OCI-LY1 (cell line): Measurements from ENCODE around the gene HSPA5.
A peak's percentile ranks its signal among the peaks of the same experiment; 100 is the strongest.

Experiments
- H2AFZ ChIP-seq: fragments of 200-600 bp; sonication (generic), shearing (Covaris generic); 2 replicates; pipeline ENCODE4 v1.6.0; 2014; ENCODE audit warnings: antibody characterized with exemption, mild to moderate bottlenecking, low read length
- H3F3A ChIP-seq: fragments of 200-600 bp; sonication (generic), shearing (Covaris generic); 2 replicates; pipeline ENCODE4 v1.6.0; 2014; ENCODE audit warnings: mild to moderate bottlenecking, antibody characterized with exemption, low read length, moderate library complexity; ENCODE audit not compliant: insufficient read depth
- H3K27ac ChIP-seq: fragments of 200-600 bp; sonication (generic); 2 replicates; pipeline ENCODE4 v1.5.1; 2014; ENCODE audit warnings: low read length, mixed run types, mild to moderate bottlenecking, low read depth; ENCODE audit not compliant: poor library complexity, severe bottlenecking
- H3K27me3 ChIP-seq: fragments of 200-600 bp; sonication (generic); 2 replicates; pipeline ENCODE4 v1.6.0; 2014; ENCODE audit warnings: antibody characterized with exemption, mild to moderate bottlenecking, low read length, moderate library complexity; ENCODE audit not compliant: insufficient read depth
- H3K36me3 ChIP-seq: fragments of 200-600 bp; sonication (generic); 2 replicates; pipeline ENCODE4 v1.6.1; 2014; ENCODE audit warnings: mild to moderate bottlenecking, antibody characterized with exemption, low read length, moderate library complexity, mixed read lengths; ENCODE audit not compliant: insufficient read depth
- H3K4me1 ChIP-seq: fragments of 200-600 bp; sonication (generic); 2 replicates; pipeline ENCODE4 v1.5.1; 2014; ENCODE audit warnings: mild to moderate bottlenecking, low read length, moderate library complexity; ENCODE audit not compliant: insufficient read depth, severe bottlenecking
- H3K4me2 ChIP-seq: fragments of 200-600 bp; sonication (generic), shearing (Covaris generic); 2 replicates; pipeline ENCODE4 v1.6.1; 2014; ENCODE audit warnings: low read length
- H3K4me3 ChIP-seq: fragments of 200-600 bp; sonication (generic); 2 replicates; pipeline ENCODE4 v1.5.1; 2014; ENCODE audit warnings: low read length, low read depth, mild to moderate bottlenecking, mixed read lengths; ENCODE audit not compliant: poor library complexity, severe bottlenecking
- H3K79me2 ChIP-seq: fragments of 200-600 bp; shearing (Covaris generic); 2 replicates; pipeline ENCODE4 v1.6.1; 2016; ENCODE audit warnings: mixed run types, low read length, mixed read lengths; ENCODE audit not compliant: insufficient read depth
- H3K9ac ChIP-seq: fragments of 200-600 bp; sonication (generic), shearing (Covaris generic); 2 replicates; pipeline ENCODE4 v1.6.1; 2014; ENCODE audit warnings: mild to moderate bottlenecking, low read length, mixed read lengths
- H3K9me2 ChIP-seq: fragments of 200-600 bp; sonication (generic), shearing (Covaris generic); 2 replicates; pipeline ENCODE4 v1.6.1; 2014; ENCODE audit warnings: low read depth, mild to moderate bottlenecking, low read length, mixed read lengths
- H3K9me3 ChIP-seq: fragments of 200-600 bp; shearing (Covaris generic); 2 replicates; pipeline ENCODE4 v1.6.1; 2014; ENCODE audit warnings: low read length, mixed read lengths
- H4K20me1 ChIP-seq: fragments of 200-600 bp; sonication (generic), shearing (Covaris generic); 2 replicates; pipeline ENCODE4 v1.6.0; 2016; ENCODE audit warnings: mild to moderate bottlenecking, low read length; ENCODE audit not compliant: insufficient read depth
- CTCF ChIP-seq: fragments of 200-600 bp; sonication (generic), shearing (Covaris generic); IDR thresholded peaks from 2 replicates; pipeline ENCODE4 v1.5.1; 2017; ENCODE audit warnings: mild to moderate bottlenecking, antibody characterized with exemption, low read length, moderate library complexity, mixed read lengths
- EZH2 ChIP-seq: fragments of 200-600 bp; sonication (generic), shearing (Covaris generic); IDR thresholded peaks from 2 replicates; pipeline ENCODE4 v1.8.0; 2017; ENCODE audit warnings: borderline replicate concordance, mixed run types, mild to moderate bottlenecking, antibody characterized with exemption, low read length, moderate library complexity, mixed read lengths

HSPA5 gene

GRCh38 chr9:125190361-125190801 is 50.8 kb downstream of the HSPA5 start:
- Histone ChIP-seq H2AFZ (peak overlapping the region; percentile 77), H3K9ac (peak overlapping the region; percentile 91), H3K4me1 (peaks cover 37% of the 10 kb centered on the region), H3K4me2 (peak overlapping the region; percentile 82), H3K9me3 (no peaks in the 10 kb centered on the region), H3F3A (no peaks in the 10 kb centered on the region), H3K27ac (peak overlapping the region; percentile 67), H3K27me3 (no peaks in the 10 kb centered on the region), H3K79me2 (peaks cover 44% of the 10 kb centered on the region), H3K4me3 (peak overlapping the region; percentile 89), H4K20me1 (no peaks in the 10 kb centered on the region), H3K9me2 (no peaks in the 10 kb centered on the region), H3K36me3 (peaks cover 3% of the 10 kb centered on the region; the same call in 1 of the 2 replicates)
- TF ChIP-seq CTCF (no peak), EZH2 (no peak)

GRCh38 chr9:125189361-125190289 is 51.5 kb downstream of the HSPA5 start, which contains the start of gene PPP6C:
Gene PPP6C, minus strand, starts transcription at chr9:125189803. Its CDS starts 85 bp downstream, at chr9:125189718.
- Histone ChIP-seq H3K79me2 (peaks cover 52% of the 10 kb centered on the region), H3K9me3 (no peaks in the 10 kb centered on the region)
- TF ChIP-seq CTCF = peak; percentile 68
- TF ChIP-seq EZH2 = no peak

GRCh38 chr9:125189011-125189360 is 52.2 kb downstream of the HSPA5 start:
- Histone ChIP-seq H3K9me2 (no peaks in the 10 kb centered on the region), H3K9me3 (no peaks in the 10 kb centered on the region), H3K4me1 (peaks cover 26% of the 10 kb centered on the region), H3K27me3 (no peaks in the 10 kb centered on the region), H4K20me1 (no peaks in the 10 kb centered on the region), H3F3A (no peaks in the 10 kb centered on the region), H3K4me3 (peak overlapping the region; percentile 89), H3K4me2 (peak overlapping the region; percentile 100), H3K27ac (peak overlapping the region; percentile 67), H2AFZ (no peak overlapping the region), H3K9ac (peak overlapping the region; percentile 91), H3K36me3 (peaks cover 9% of the 10 kb centered on the region), H3K79me2 (peaks cover 58% of the 10 kb centered on the region)
- no peak for TF ChIP-seq CTCF

More at GRCh38 chr9:125189361-125190289, 51.5 kb downstream of the HSPA5 start, which contains the start of gene PPP6C:
- peak within 1 kb of the TSS; percentile 100 for H3K4me2 ChIP-seq
- peak within 1 kb of the TSS; percentile 91 for H3K9ac ChIP-seq
- no peaks in the 10 kb centered on the region for H3K27me3 ChIP-seq
- peak within 1 kb of the TSS; percentile 77 for H2AFZ ChIP-seq
- H3K4me1 ChIP-seq = peaks cover 31% of the 10 kb centered on the region
- H4K20me1 ChIP-seq = no peaks in the 10 kb centered on the region
- no peaks in the 10 kb centered on the region for H3F3A ChIP-seq
- peak within 1 kb of the TSS; percentile 67 for H3K27ac ChIP-seq
- H3K4me3 ChIP-seq = peak within 1 kb of the TSS; percentile 89
- H3K9me2 ChIP-seq = no peaks in the 10 kb centered on the region
- H3K36me3 ChIP-seq = peaks cover 3% of the 10 kb centered on the region; the same call in 1 of the 2 replicates
